ENCODE measurements around the gene DDX24.

DDX24 gene

DNA sequence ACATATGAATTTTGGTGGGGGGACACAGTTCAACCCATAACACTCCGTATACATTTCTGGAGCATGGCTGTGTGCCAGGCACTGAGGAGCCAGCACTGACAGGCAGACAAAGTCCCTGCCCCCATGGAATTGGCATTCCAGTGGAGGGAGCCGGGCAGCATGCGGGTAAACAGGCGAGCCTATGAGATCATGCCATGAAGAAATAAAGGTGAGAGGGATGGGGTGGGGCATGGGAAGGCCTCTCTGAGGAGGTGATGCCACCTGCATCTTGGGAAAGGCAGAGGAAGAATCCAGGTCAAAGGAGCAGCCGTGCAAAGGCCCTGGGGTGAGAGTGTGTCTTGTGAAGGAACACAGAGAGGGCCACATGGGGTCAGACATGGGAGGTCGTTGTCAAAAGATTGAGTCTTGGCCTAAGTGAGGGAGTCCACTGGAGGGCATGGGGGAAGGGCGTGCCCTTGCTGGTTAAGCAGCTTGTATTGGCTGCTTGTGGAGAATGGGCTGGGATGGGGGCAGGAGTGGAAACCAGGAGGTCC is 51.3 kb downstream of the DDX24 start:
- no peak for DNase-seq (ENCODE audit: low read depth)

- no peak for DNase-seq (ENCODE audit: low read depth)
Observed at GRCh38 chr14:94029265-94029664, 51.7 kb downstream of the DDX24 start.

DNA sequence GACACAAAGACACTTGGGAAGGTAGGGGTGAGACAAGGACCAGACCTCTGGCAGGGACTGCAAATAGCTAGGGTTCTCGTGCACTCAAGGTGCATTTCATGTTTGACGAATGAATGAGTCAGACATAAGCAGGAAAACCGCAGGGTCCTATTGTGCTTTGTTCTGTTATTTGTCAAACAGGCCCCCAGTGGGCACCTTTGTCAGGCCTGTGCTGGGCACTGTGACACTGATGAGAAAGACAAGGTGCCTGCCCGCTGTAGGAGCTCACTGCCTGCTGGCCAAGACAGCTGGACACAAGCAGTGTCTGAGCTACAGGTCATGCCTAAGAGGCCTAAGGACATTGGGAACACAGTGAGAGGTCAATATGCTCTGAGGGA is 52.6 kb downstream of the DDX24 start:
- DNase-seq (ENCODE audit: low read depth), result no peak

- DNase-seq (ENCODE audit: low read depth), result no peak
Observed at GRCh38 chr14:94027566-94028449, 53.2 kb downstream of the DDX24 start.

DNA sequence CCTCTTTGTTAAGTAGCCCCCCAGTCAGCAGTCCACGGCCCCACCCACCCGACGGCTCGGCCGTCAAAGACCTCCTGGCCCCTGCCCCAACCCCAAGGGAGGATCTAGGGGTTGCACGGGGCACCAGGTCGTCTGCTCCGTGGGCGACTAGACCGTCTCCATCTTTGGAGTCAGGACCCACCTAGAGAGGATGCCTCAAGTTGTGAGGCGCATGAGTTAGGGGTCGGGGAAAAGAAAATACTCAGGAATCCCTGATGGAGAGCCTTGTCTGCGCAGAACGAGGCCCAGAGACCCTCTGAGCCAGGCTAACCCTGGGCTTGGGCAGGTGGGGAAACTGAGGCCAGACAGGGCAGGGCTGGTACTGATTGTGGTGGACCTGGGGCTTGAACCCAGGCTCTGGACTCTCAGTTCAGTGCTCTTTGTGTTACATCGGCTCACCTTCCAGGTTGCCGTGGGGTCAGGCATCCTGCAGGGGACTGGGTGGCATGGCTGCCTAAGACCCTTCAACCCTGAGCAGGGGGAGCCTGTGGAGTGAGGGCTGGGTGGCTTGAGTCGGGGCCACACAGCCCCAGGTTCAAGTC is 54.0 kb downstream of the DDX24 start:
- no peak for DNase-seq (ENCODE audit: low read depth)

DNA sequence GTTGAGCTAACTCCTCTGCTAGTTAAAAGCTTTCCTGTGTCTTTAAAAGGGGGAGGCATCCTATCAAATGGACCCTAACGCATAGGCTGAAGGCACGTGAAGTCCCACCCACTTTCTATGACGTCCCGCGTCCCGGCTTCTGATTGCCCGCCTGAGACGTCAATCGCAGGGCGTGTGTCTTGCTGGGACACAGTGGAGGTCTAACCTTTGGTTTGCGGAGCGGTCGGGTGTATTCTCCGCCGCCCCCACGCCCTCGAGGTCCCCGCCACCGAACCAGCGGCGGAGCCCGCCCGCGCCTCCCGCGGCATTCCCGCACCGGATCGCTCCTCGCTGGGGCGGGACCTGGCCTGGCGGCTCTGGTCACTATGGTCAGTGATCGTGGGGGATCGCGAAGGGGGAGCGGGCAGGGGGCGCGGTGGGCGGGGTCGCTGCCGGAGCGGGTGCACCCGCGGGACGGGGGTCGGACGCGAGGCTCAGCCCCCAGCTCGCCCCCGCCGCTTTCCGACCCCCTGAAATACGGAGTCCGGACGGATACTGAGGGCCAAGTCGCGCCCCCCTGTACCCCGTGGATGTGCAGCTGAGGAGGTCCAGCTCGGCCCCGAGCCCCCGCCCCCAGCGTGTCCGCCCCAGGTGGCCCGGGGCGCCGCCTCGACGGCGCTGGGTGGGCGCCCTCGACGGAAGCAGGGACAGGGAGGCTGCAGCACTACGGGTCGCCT is 54.7 kb downstream of the DDX24 start, which contains the start of gene OTUB2:
OTUB2 (plus strand) TSS at position 168 of the 716 bp plus-strand sequence; CDS start at position 366, 198 bp downstream.
- DNase-seq (ENCODE audit: low read depth), result peak; percentile 92

- DNase-seq (ENCODE audit: low read depth), result no peak
Observed at GRCh38 chr14:94025720-94026119, 55.3 kb downstream of the DDX24 start.

- DNase-seq (ENCODE audit: low read depth), result no peak
Observed at GRCh38 chr14:94024549-94024948, 56.5 kb downstream of the DDX24 start.

GRCh38 chr14:94022532-94023411 is 58.2 kb downstream of the DDX24 start:
- DNase-seq (ENCODE audit: low read depth), result no peak

DNA sequence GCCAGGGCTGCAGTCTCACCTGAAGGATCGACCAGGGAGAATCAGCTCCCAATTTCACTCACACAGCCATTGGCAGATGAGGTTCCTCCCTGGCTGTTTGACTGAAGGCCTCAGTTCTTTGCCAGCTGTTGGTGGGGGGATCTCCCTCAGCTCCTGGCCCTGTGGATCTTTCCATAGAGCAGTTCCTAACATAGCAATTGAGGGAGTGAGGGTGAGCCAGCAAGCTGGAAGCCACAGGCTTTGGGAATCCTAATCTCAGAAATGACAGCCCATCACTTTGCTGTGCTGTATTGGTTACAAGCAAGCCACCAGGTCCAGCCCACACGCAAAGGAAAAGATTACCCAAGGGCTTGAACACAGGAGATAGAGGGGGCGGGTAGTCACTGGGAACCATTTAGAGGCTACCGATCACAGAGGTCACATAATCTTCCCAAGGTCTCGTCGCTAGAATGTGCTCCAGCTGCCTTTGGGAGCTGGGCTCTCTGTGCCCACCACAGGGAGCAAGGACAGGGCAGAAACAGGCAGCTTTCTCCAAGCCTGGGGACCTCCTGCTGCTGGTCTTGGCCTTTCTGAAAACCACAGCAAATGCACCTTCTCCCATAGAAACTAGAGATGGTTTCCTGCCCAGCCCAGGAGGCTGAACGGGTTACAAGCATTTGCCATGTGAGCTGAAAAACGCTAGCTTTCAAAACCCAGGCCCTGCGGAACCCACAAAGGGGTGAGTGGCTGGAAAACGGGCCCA is 59.4 kb downstream of the DDX24 start:
- DNase-seq (ENCODE audit: low read depth), result no peak

- DNase-seq (ENCODE audit: low read depth), result no peak
Observed at GRCh38 chr14:94021001-94021400, 60.0 kb downstream of the DDX24 start.

DNA sequence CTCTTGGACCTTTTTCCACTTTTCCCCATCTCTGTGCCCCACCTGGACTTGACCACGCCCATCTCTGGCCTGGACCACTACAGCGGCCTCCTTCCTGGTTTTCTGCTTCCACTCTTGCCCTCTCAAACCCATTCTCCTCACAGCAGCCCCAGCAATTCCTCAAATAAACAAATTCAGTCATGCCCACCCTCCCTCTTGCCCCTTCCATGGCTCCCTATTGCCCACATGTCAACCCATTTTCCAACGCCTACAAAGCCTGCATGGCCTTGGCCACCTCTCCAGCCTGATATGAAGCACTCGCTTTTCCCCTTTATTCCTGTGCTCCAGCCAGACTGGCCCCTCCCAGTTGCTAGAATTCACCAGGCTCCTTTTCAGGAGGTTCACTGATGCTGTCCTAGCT is 60.7 kb downstream of the DDX24 start:
- no peak for DNase-seq (ENCODE audit: low read depth)

GRCh38 chr14:94019329-94019728 is 61.7 kb downstream of the DDX24 start:
- DNase-seq (ENCODE audit: low read depth), result no peak

DNA sequence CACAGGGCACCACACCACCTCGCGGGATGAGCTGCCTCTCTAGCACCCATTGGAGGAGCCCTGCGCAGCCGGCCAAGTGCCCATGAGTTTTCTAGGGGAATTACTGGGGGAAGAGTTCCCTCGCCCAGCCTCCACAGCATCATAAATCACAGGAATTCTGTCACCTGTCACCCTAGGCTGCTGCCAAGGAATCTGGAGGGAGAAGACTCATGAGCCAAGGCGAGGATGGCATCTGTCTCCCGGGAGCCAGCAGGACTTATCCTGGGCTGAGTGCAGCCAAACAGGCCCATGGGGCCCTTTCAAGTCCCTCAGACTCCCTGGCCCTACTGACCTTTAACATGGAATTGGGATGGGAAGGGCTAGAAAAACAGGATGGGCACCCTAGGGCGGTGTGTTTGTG is 62.7 kb downstream of the DDX24 start:
- no peak for DNase-seq (ENCODE audit: low read depth)

DNA sequence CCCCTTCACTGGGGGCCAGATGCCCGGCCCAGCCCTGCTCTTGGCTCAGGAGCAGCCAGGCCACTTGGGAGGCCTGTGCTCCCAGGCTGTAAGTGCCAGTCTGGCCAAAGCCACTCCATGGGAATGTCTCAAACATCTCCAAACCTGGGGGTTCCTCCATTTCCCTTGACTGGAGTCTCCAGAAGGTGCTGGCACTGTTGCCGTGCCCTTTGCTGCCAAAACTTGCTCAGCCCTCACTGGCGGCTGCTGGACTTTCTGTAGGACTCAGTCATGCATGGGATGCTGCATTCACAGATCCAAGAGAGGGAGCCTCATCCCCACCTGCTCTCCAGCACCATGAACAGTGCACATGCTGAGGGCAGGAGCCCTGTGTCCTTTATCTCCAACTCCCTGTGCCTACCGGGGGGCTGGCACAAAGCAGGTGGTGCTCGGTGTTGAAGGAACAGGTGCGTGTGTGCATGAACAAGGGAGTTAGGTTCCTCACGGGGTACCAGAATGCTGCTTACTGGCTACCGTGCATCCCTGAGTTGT is 64.5 kb downstream of the DDX24 start:
- DNase-seq (ENCODE audit: low read depth), result no peak

- DNase-seq (ENCODE audit: low read depth), result no peak
Observed at GRCh38 chr14:94015223-94015622, 65.8 kb downstream of the DDX24 start.

DNA sequence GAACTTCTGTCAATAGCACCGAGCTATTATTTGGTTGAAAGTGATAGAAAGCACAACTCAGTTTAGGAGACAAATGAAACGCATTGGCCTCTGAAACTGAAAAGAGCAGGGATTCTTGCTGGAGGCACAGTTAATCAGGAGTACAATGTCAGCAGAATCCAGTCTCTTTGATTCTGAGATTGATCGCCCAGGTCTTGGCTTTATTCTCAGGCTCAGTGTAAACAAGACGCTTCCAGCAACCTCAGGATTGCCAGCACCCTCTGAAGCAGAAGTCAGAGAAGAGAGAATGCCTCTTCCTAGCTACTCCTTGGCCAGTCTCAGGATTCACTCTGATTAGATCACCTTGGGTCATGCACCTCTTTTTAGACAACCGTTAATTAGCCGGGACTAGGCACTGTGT is 66.6 kb downstream of the DDX24 start:
- DNase-seq (ENCODE audit: low read depth), result no peak

- DNase-seq (ENCODE audit: low read depth), result no peak
Observed at GRCh38 chr14:94011795-94012194, 69.2 kb downstream of the DDX24 start.

DNA sequence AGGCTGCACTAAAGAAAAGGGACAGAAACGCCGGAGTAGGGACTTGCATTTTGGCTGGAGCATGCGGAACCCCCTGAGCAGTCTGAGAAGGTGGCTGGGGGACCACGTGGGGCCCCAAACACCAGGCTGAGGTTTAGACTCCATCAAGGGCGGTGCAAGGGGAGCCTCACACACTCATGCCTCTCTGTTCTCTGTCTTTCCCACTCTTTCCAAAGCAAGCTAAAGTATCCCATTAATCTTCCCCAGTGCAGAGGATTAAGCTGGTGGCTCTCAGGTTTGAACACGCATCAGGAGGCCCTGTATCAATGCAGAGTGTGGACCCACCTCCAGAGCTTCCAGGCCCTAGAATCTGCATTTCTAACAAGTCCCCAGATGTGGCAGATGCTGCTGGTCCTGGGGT is 70.4 kb downstream of the DDX24 start:
- DNase-seq (ENCODE audit: low read depth), result no peak

DNA sequence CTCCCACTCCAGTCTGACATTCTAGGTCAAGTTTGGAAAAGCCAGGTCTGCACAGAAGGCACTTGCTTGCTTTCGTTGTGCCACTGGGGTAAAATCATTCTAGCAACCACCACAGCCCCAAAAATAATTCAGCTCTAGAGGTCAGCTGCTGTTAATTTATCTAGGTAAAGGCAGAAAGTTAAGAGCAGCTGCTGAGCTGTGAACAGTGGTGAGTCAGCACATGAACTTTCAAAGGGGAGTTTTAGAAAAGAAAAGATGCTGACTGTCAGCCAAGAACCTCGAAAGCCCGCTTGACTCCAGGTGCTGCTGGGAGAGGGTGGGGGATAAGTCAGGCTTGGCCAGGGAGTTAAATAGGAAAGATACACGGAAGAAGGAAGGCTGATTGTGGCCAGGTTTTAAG is 71.2 kb downstream of the DDX24 start:
- no peak for DNase-seq (ENCODE audit: low read depth)

- no peak for DNase-seq (ENCODE audit: low read depth)
Observed at GRCh38 chr14:94008234-94008633, 72.8 kb downstream of the DDX24 start.

Measured in activated T-cell treated with anti-CD3 and anti-CD28 coated beads for 1 hour (primary cell).